Effector memory CD8-positive, alpha-beta T cell (primary cell): Measurements from ENCODE around the gene YAP1.

Experiments used
- ATAC-seq: fragments of 150-1000 bp; cut with Tn5 transposase; replicated peaks from 2 replicates; pipeline ENCODE4 v1.10.0; 2021; ENCODE audit warnings: mild to moderate bottlenecking, moderate library complexity
- DNase-seq, 3 experiments: peaks; one replicate each; pipeline ENCODE4 v3.0.0; 2021
- H3K27ac Mint-ChIP-seq, 2 donors: one replicate each; pipeline ENCODE4 v1.8.0; 2022; ENCODE audit warnings: mild to moderate bottlenecking in 2 of 2, mixed read lengths in 2 of 2, moderate library complexity in 2 of 2
- H3K27me3 Mint-ChIP-seq, 2 donors: one replicate each; pipeline ENCODE4 v1.8.0; 2022; ENCODE audit warnings: mixed read lengths in 2 of 2
- H3K36me3 Mint-ChIP-seq: one replicate; pipeline ENCODE4 v1.8.0; 2022; ENCODE audit warnings: mild to moderate bottlenecking, moderate library complexity, mixed read lengths; ENCODE audit not compliant: insufficient read depth
- H3K4me1 Mint-ChIP-seq, 2 donors: one replicate each; pipeline ENCODE4 v1.8.0; 2022; ENCODE audit warnings: low read depth in 2 of 2, mixed read lengths in 2 of 2
- H3K4me3 Mint-ChIP-seq, 2 donors: one replicate each; pipeline ENCODE4 v1.8.0; 2022; ENCODE audit warnings: mild to moderate bottlenecking in 2 of 2, mixed read lengths in 2 of 2, moderate library complexity in 2 of 2
- H3K9me3 Mint-ChIP-seq, 2 donors: one replicate each; pipeline ENCODE4 v1.8.0; 2022; ENCODE audit warnings: mixed read lengths in 2 of 2

The YAP1 gene

DNA sequence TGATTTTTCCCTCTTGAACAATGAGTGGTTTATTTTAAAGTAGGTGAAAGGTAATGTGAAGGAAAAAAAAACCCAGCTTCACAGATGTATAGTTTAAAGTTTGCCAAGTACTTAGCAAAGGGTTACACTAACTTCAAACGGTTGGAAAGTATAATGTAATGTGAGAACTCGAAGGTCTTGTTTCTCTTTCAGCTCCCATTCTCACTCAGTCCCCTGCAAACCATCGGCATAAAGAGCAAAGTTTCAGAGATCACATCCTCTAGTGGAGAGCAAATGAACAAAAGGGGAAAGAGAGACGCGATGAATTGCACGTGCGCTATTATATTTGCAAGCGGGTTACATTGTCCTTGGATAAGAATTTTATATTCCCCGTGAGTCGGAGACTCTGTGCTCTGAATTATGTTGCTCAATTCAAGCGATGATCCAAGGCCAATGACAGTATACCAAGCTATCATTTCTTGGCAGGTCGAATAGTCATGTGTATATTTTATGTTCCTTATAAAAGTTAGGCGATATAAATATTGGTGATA is 169.5 kb downstream of the YAP1 start:
- Mint-ChIP-seq H3K27me3 (peaks cover 19 to 43% of the 10 kb centered on the region in 2 donors), H3K36me3 (no peaks in the 10 kb centered on the region), H3K9me3 (no peaks in the 10 kb centered on the region), H3K4me1 (no peaks in the 10 kb centered on the region), H3K4me3 (no peak overlapping the region), H3K27ac (no peak overlapping the region)
- ATAC-seq (no peak), DNase-seq (no peak)

DNA sequence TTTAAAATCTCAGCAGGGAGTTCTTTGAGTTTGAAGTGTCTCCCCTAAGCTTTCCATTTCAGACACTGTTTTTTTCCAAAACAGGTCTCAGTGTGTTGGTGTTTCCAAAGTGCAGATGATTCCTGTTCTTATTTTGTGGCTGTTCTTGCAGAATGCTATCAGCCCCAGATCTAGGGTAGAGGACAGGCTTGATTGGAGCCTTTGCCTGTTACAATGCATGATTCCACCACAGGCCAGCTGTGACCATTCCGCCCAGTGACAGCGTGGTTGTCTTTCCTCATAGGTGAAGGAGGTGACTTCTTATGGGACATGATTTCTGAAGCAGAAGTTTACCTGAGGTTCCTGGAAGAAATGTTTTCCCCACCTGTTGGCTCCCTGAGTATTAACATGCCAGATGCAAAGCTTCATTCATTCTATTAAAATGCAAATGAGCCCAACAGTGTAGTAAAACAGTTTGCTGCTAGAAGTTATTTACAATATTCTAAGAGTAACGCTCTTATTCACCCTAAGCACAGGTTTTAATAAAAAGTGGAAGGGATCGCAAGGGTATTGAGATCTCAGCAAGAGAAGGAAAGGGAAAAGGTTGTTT is 170.1 kb downstream of the YAP1 start:
- ATAC-seq (no peak), DNase-seq (no peak)
- H3K4me3 Mint-ChIP-seq: no peak overlapping the region
- no peaks in the 10 kb centered on the region for H3K4me1 Mint-ChIP-seq
- H3K27me3 Mint-ChIP-seq: peaks cover 17 to 39% of the 10 kb centered on the region in 2 donors
- no peaks in the 10 kb centered on the region for H3K36me3 Mint-ChIP-seq
- H3K27ac Mint-ChIP-seq: no peak overlapping the region
- H3K9me3 Mint-ChIP-seq: no peaks in the 10 kb centered on the region
